22Rv1 (cell line): Measurements from ENCODE around the gene RAB7A.

Source experiments
- H3K27ac ChIP-seq: fragments of 450-650 bp; 2 replicates; pipeline ENCODE4 v1.5.1; 2017
- CTCF ChIP-seq: fragments of 450-650 bp; IDR thresholded peaks from 2 replicates; pipeline ENCODE4 v1.5.1; 2017; ENCODE audit warnings: mild to moderate bottlenecking
- ZFX ChIP-seq: fragments of 450-650 bp; IDR thresholded peaks from 2 replicates; pipeline ENCODE4 v1.6.1; 2017; ENCODE audit warnings: antibody characterized with exemption, borderline replicate concordance

RAB7A gene

GRCh38 chr3:128686465-128686864 is 39.5 kb upstream of the RAB7A start:
- no peak overlapping the region for H3K27ac ChIP-seq
- TF ChIP-seq CTCF (no peak), ZFX (no peak)

GRCh38 chr3:128689060-128689459 is 36.9 kb upstream of the RAB7A start:
- TF ChIP-seq CTCF (no peak), ZFX (no peak)
- H3K27ac ChIP-seq = no peak overlapping the region

- H3K27ac ChIP-seq = no peak overlapping the region
- no peak for TF ChIP-seq ZFX
- TF ChIP-seq CTCF = no peak
Observed at GRCh38 chr3:128693696-128694095, 32.3 kb upstream of the RAB7A start.

GRCh38 chr3:128697341-128697740 is 28.6 kb upstream of the RAB7A start:
- H3K27ac ChIP-seq = no peak overlapping the region
- TF ChIP-seq ZFX = no peak
- no peak for TF ChIP-seq CTCF

GRCh38 chr3:128698211-128699047 is 27.6 kb upstream of the RAB7A start:
- TF ChIP-seq ZFX = no peak
- TF ChIP-seq CTCF = no peak
- no peak overlapping the region for H3K27ac ChIP-seq

GRCh38 chr3:128701342-128702212 is 24.4 kb upstream of the RAB7A start:
- no peak overlapping the region for H3K27ac ChIP-seq
- TF ChIP-seq CTCF = no peak
- no peak for TF ChIP-seq ZFX

GRCh38 chr3:128702391-128702790 is 23.6 kb upstream of the RAB7A start:
- H3K27ac ChIP-seq = no peak overlapping the region
- TF ChIP-seq CTCF = no peak
- TF ChIP-seq ZFX = no peak
